NT2/D1 (cell line): Measurements from ENCODE around the gene ANTXR2.

Source experiments
- SUZ12 ChIP-seq: IDR thresholded peaks from 2 replicates; pipeline ENCODE4 v1.6.1; 2011; ENCODE audit not compliant: insufficient read length, insufficient read depth; ENCODE audit errors: extremely low read depth
- YY1 ChIP-seq: IDR thresholded peaks from 2 replicates; pipeline ENCODE4 v1.6.1; 2011; ENCODE audit not compliant: insufficient read length, insufficient read depth
- ZNF274 ChIP-seq: IDR thresholded peaks from 2 replicates; pipeline ENCODE4 v1.6.1; 2011; ENCODE audit warnings: mild to moderate bottlenecking, low read depth, low read length

DNA sequence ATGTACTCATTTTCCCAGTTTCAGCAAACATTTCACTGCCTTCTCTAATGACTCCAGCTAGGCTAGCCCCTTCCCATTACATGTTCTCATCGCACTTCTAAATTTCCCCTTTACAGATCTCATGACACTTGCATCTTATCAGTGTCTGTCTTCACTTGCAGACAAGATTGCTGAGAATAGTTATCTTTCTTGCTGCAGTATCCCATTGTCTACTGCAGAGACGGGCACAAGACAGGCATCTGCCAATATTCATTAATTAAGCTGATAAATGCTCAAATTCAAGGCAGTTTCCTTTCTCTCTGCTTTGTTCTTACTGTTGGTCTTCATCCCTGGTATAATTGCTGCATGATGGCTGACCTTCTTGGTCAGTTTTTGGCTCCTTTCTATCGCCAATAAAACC, 175.9 kb downstream of the ANTXR2 start:
- TF ChIP-seq YY1 = no peak
- TF ChIP-seq ZNF274 = no peak
- no peak for TF ChIP-seq SUZ12
